K562 (cell line): ENCODE results near the gene PPARD.

Experiments
- CEBPG ChIP-seq, 3 experiments: fragments of 200-800 bp in 1 of 3; sonication (Bioruptor generic) in 1 of 3; sonication (generic) in 1 of 3; formaldehyde crosslinking in 1 of 3; IDR thresholded peaks in 2 of 3; conservative IDR thresholded peaks in 1 of 3; 2 replicates each; pipeline versions ENCODE4 v1.6.1 to v1.8.0; 2016 to 2022; ENCODE audit warnings: missing compliant biosample characterization in 2 of 3, missing genetic modification characterization in 2 of 3, mild to moderate bottlenecking in 1 of 3, missing genetic modification reagents in 1 of 3
- ERF ChIP-seq: fragments of 450-650 bp; formaldehyde crosslinking; IDR thresholded peaks from 2 replicates; pipeline ENCODE4 v1.4.0; 2020; ENCODE audit warnings: mild to moderate bottlenecking, mixed read lengths
- FOXM1 ChIP-seq, 2 experiments: fragments of 450-650 bp in 1 of 2; sonication (generic) in 1 of 2; formaldehyde crosslinking in 1 of 2; IDR thresholded peaks; 2 replicates each; pipeline versions ENCODE4 v1.6.1 to v1.9.0; 2017 to 2022; ENCODE audit warnings: low read depth in 2 of 2, mild to moderate bottlenecking in 2 of 2, missing genetic modification reagents in 1 of 2, moderate library complexity in 1 of 2
- NR2C2 ChIP-seq, 2 experiments: fragments of 200-800 bp in 1 of 2; sonication (Bioruptor generic) in 1 of 2; sonication (generic) in 1 of 2; formaldehyde crosslinking in 1 of 2; IDR thresholded peaks; 2 replicates each; pipeline versions ENCODE4 v1.6.1 to v1.8.0; 2016 to 2022; ENCODE audit warnings: mild to moderate bottlenecking in 1 of 2, missing compliant biosample characterization in 1 of 2, missing genetic modification characterization in 1 of 2, missing genetic modification reagents in 1 of 2
- POLR2AphosphoS5 ChIP-seq: IDR thresholded peaks from 2 replicates; pipeline ENCODE4 v1.6.1; 2011; ENCODE audit warnings: mild to moderate bottlenecking, low read depth, low read length, moderate library complexity; ENCODE audit not compliant: control insufficient read depth, insufficient read depth
- REST ChIP-seq, 2 experiments: fragments of 450-650 bp; formaldehyde crosslinking in 1 of 2; IDR thresholded peaks; 2 replicates each; pipeline versions ENCODE4 v1.4.0 to v1.6.1; 2014 to 2020; ENCODE audit warnings: mild to moderate bottlenecking in 2 of 2, borderline replicate concordance in 1 of 2, low read depth in 1 of 2
- SREBF2 ChIP-seq: sonication (generic); formaldehyde crosslinking; IDR thresholded peaks from 2 replicates; pipeline ENCODE4 v1.4.0; 2020; ENCODE audit warnings: mild to moderate bottlenecking, missing genetic modification reagents
- U2AF1 ChIP-seq: fragments of 200-400 bp; formaldehyde crosslinking; optimal IDR thresholded peaks from 2 replicates; pipeline ENCODE3; 2017; ENCODE audit warnings: mild to moderate bottlenecking, low read depth, low read length, moderate library complexity
- ZNF197 ChIP-seq: fragments of 200-800 bp; sonication (Bioruptor generic); IDR thresholded peaks from 2 replicates; pipeline ENCODE4 v1.6.1; 2016; ENCODE audit warnings: low read depth, missing genetic modification characterization, missing compliant biosample characterization
- ZNF232 ChIP-seq: sonication (generic); formaldehyde crosslinking; IDR thresholded peaks from 2 replicates; pipeline ENCODE4 v1.8.0; 2022; ENCODE audit warnings: mild to moderate bottlenecking, missing genetic modification reagents

GRCh38 chr6:35351422-35351821, 9.1 kb downstream of the PPARD start:
- no peak for TF ChIP-seq POLR2AphosphoS5
- TF ChIP-seq CEBPG (CRISPR knock-in tag; IDR thresholded peaks at IDR 0.05): no peak
- TF ChIP-seq CEBPG (tag; conservative IDR thresholded peaks at IDR 0.05 in 1 of 2, IDR thresholded peaks at IDR 0.05 in 1 of 2): no peak
- TF ChIP-seq FOXM1 (IDR thresholded peaks at IDR 0.05; ENCODE audit: low read depth): no peak
- TF ChIP-seq FOXM1 (CRISPR knock-in tag; IDR thresholded peaks at IDR 0.05; ENCODE audit: low read depth): no peak
- TF ChIP-seq ZNF197 (CRISPR knock-in tag): no peak
- TF ChIP-seq SREBF2 (CRISPR knock-in tag): no peak
- TF ChIP-seq ZNF232 (CRISPR knock-in tag): no peak
- TF ChIP-seq U2AF1: no peak
- no peak for TF ChIP-seq NR2C2 (CRISPR knock-in tag; IDR thresholded peaks at IDR 0.05)
- TF ChIP-seq NR2C2 (tag; IDR thresholded peaks at IDR 0.05): no peak
- TF ChIP-seq REST (IDR thresholded peaks at IDR 0.05; ENCODE audit: borderline replicate concordance): no peak
- no peak for TF ChIP-seq REST (CRISPR knock-in tag; IDR thresholded peaks at IDR 0.05; ENCODE audit: low read depth)
- no peak for TF ChIP-seq ERF (CRISPR knock-in tag)
